NCI-H1694 (cell line): ENCODE measurements around the gene SIRT7.
"Not testable (repeated sequence)": the region's sequence is repeated elsewhere in the genome, so short reads cannot be mapped to it uniquely, and the experiment has no call there.

ENCODE experiments used
- DNase-seq: peaks from one replicate; lab custom pipeline; 2025; lab: John Stamatoyannopoulos, UW

Gene SIRT7

GRCh38 chr17:81955058-81955681 lies 37.2 kb upstream of the SIRT7 start:
- DNase-seq, result no peak

GRCh38 chr17:81954131-81955057 lies 36.4 kb upstream of the SIRT7 start:
- no peak for DNase-seq

- not testable (repeated sequence) for DNase-seq
Measured at GRCh38 chr17:81953443-81953842, 35.5 kb upstream of the SIRT7 start.

GRCh38 chr17:81952792-81953228 lies 34.8 kb upstream of the SIRT7 start:
- no peak for DNase-seq

GRCh38 chr17:81951785-81952684 lies 34.1 kb upstream of the SIRT7 start:
- no peak for DNase-seq

- DNase-seq, result no peak
Measured at GRCh38 chr17:81950501-81950900, 32.5 kb upstream of the SIRT7 start.

- DNase-seq, result no peak
Measured at GRCh38 chr17:81948635-81949378, 30.8 kb upstream of the SIRT7 start.

- DNase-seq, result no peak
Measured at GRCh38 chr17:81947189-81947588, 29.2 kb upstream of the SIRT7 start, which contains the start of gene MYADML2. Gene MYADML2, minus strand, starts transcription at chr17:81947233. Its CDS starts 5,492 bp downstream, at chr17:81941741.

- DNase-seq, result no peak
Measured at GRCh38 chr17:81944858-81945257, 26.9 kb upstream of the SIRT7 start.

- no peak for DNase-seq
Measured at GRCh38 chr17:81942167-81942553, 24.2 kb upstream of the SIRT7 start.

GRCh38 chr17:81941484-81942166 lies 23.6 kb upstream of the SIRT7 start:
- DNase-seq, result no peak

GRCh38 chr17:81940538-81941483 lies 22.8 kb upstream of the SIRT7 start:
- DNase-seq, result no peak

- no peak for DNase-seq
Measured at GRCh38 chr17:81939881-81940385, 22.0 kb upstream of the SIRT7 start.

GRCh38 chr17:81939218-81939617 lies 21.2 kb upstream of the SIRT7 start:
- no peak for DNase-seq

GRCh38 chr17:81935709-81936084 lies 17.7 kb upstream of the SIRT7 start:
- DNase-seq, result no peak

- DNase-seq, result no peak
Measured at GRCh38 chr17:81934850-81935708, 17.1 kb upstream of the SIRT7 start.

GRCh38 chr17:81934098-81934757 lies 16.3 kb upstream of the SIRT7 start:
- DNase-seq, result no peak

GRCh38 chr17:81933178-81933699 lies 15.3 kb upstream of the SIRT7 start:
- DNase-seq, result no peak
